Right hindlimb (tissue), 1 donor: ENCODE measurements around the gene TSPAN13.

Source experiments
- DNase-seq: peaks from one replicate; pipeline ENCODE4 v3.0.0-alpha.2; 2018

TSPAN13 gene

GRCh38 chr7:16753102-16753931, at the start of gene TSPAN13:
TSS of gene TSPAN13 (plus strand) at chr7:16753755. CDS start at chr7:16753968, 213 bp downstream.
- DNase-seq, result peak; percentile 78

GRCh38 chr7:16708511-16708910, 45.0 kb upstream of the TSPAN13 start:
- DNase-seq, result no peak

DNA sequence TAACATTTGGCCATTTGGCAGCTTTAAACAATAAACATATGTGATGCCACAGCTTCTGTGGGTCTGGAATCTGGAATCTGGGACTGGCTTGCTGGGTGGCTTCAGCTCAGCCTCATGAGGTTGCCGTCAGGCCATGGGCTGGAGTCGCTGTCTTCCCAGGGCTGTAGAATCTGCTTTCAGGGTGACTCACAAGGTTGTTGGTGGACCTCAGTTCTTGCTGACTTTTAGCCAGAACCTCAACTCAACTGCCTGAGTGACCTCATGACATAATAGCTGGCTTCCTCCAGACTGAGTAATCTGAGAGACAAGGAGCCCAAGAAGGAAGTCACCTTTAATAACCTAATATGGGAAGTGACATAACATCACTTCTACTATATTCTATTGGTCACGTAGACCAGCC, 44.6 kb upstream of the TSPAN13 start:
- DNase-seq, result no peak

- DNase-seq, result no peak
These were observed 42.9 kb upstream of the TSPAN13 start for GRCh38 chr7:16710651-16711050.

DNA sequence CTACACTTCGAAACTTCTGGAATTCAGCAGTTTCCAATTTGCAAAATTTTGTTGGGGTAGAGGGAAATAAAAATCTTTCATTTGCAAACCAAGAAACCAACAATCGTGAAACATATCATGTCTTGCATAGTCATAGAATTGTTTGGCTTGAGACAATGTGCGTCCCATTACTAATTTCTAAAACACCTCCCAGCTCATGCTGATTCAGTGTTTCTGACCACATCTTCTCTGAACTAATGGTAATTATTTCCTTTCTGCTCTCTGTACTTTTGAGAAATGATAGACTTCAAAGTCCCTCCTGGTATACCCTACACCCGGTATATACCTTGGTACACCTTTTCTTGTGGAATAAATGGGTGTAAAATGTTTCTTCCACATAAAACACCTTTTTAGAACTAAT, 41.8 kb upstream of the TSPAN13 start:
- no peak for DNase-seq

DNA sequence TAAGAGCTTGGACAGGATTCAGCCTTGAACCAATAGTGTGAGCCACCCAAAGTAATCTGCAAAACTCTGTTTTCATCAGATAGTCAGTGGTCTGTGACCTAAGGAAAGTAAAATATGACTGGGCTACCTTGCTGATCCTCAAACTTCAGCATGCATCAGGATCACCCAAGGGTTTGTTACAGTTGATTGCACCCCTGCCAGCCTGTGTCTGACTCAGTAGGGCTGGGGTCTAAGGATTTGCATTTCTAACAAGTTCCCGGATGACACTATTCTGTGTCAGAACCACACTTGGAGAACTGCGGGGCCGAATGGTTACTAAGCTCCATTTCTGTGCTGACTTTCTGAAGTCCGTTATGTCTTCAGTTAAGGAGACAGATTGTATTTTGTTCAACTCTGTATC, 40.6 kb upstream of the TSPAN13 start:
- DNase-seq, result no peak

- DNase-seq, result no peak
These were observed 37.6 kb upstream of the TSPAN13 start for GRCh38 chr7:16715928-16716327.

DNA sequence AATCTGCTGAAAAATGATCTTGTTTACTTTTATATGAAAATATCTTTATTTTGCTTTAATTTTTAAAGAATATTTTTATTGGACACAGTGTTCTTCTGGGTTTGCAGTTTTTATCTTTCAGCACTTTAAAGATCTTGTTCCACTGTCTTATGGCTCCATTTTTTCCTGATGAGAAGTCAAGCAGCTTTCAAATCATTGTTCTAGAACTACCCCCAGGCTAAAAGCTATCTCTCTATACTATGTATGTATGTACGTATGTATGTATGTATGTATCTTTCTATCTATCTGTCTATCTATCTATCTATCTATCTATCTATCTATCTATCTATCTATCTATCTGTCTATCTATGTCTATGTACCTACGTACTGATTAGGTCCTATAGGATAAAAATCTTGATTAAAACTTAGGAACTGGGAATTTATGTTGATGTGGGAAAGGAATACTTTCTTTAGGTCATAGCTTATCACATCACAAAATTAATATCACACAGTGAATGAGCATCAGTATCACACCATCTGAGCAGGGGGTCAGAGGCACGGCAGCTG, 35.4 kb upstream of the TSPAN13 start:
- no peak for DNase-seq

- no peak for DNase-seq
These were observed 33.9 kb upstream of the TSPAN13 start for GRCh38 chr7:16719699-16720098.

DNA sequence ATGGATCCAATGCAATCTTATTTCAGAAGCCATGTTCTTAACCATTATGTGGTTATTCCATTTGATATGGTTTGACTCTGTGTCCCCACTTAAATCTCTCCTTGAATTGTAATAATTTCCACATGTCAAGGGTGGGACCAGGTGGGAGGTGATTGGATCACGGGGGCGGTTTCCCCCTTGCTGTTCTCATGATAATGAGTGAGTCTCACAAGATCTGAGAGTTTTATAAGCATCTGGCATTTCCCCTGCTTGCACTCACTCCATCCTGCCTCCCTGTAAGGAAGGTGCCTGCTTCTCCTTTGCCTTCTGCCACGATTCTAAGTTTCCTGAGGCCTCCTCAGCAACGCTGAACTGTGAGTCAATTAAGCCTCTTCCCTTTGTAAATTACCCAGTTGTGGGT, 32.0 kb upstream of the TSPAN13 start:
- no peak for DNase-seq

DNA sequence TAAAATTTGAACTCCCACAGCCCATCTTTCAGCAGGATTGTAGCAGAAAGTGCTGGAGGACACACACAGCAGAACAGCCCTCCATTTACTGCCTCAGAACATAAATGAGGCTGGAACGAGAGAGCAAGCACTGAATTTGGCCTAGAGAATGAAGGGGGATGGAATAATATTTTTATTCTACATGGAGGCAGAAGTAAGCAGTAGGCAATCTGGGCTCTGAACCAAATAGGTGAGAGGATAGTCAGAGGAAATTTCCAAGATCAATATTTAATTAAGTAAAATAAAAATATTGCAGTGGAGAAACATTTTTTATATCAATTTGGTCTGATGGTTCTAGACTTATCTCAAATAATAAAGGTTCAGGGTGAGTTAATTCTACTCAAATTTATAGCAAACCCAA, 29.2 kb upstream of the TSPAN13 start:
- no peak for DNase-seq

DNA sequence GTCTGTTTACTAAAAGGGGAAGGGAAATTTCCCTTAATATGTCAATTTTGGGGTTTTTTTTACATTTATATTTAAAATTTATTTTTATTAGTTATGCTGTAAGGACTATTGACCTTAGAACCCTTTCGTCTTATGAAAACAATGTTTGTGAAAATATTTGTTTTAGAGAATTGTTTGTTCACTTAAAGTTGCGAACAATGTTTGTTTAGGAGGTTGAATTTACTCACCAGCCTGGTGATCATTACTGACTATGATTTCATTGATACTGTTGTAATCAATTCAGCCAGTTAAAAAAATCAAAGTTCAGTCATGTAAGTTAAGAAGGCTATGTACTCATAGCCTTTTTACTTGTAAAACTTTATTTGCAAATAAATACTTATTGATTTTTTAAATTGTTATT, 27.4 kb upstream of the TSPAN13 start:
- DNase-seq, result no peak

- DNase-seq, result no peak
These were observed 25.8 kb upstream of the TSPAN13 start for GRCh38 chr7:16727736-16728135.

DNA sequence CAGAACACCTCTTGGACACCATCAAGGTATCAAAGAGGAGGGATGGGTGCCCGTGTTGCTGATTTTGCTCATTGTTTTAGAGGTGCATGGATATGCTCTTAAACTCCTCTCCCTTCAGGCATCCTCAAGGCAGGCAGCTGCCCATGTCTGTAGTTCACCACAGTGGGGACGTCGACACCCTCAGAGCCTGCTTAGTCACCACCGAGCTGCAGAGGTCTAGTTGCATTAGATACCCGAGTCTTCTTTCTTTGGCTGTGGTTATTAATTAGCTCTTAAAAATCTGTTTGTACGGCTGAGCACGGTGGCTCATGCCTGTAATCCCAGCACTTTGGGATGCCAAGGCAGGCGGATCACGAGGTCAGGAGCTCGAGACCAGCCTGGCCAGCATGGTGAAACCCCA, 24.7 kb upstream of the TSPAN13 start:
- no peak for DNase-seq

- no peak for DNase-seq
These were observed 24.0 kb upstream of the TSPAN13 start for GRCh38 chr7:16729541-16729940.

- DNase-seq, result no peak
These were observed 22.6 kb upstream of the TSPAN13 start for GRCh38 chr7:16730937-16731336.

GRCh38 chr7:16732828-16733227, 20.7 kb upstream of the TSPAN13 start:
- no peak for DNase-seq

- DNase-seq, result no peak
These were observed 19.3 kb upstream of the TSPAN13 start for GRCh38 chr7:16734148-16734726.

GRCh38 chr7:16735020-16735419, 18.5 kb upstream of the TSPAN13 start:
- DNase-seq, result no peak

- DNase-seq, result no peak
These were observed 15.4 kb upstream of the TSPAN13 start for GRCh38 chr7:16738011-16738688.

GRCh38 chr7:16739863-16740622, 13.5 kb upstream of the TSPAN13 start:
- no peak for DNase-seq

DNA sequence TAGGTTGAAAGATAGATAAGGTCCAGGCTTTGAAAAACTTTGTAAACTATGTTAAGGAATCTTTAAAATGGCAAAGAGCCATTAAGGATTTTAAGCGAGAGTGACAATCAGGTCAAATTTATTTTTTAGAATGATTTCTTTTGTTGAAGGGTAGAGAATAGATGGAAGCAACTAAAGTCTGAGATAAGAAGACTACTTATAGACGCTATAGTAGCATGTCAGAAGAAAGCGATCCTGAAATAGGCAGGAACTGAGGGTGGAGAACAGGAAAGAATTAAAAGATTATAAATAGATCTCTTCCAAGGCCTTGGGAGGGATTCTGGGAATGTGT, 13.0 kb upstream of the TSPAN13 start:
- no peak for DNase-seq

GRCh38 chr7:16740996-16741395, 12.6 kb upstream of the TSPAN13 start:
- DNase-seq, result no peak
